ENCODE data around the gene CDH4.

The CDH4 gene

GRCh38 chr20:61917474-61918145, 665.5 kb downstream of the CDH4 start:
- TF ChIP-seq USF1 (IDR thresholded peaks at IDR 0.05), result no peak
- TF ChIP-seq YY1 (IDR thresholded peaks at IDR 0.05; ENCODE audit: low read depth), result no peak
- no peak for TF ChIP-seq TAF1 (IDR thresholded peaks at IDR 0.05; ENCODE audit: low read depth)
- TF ChIP-seq, protein P1, sequence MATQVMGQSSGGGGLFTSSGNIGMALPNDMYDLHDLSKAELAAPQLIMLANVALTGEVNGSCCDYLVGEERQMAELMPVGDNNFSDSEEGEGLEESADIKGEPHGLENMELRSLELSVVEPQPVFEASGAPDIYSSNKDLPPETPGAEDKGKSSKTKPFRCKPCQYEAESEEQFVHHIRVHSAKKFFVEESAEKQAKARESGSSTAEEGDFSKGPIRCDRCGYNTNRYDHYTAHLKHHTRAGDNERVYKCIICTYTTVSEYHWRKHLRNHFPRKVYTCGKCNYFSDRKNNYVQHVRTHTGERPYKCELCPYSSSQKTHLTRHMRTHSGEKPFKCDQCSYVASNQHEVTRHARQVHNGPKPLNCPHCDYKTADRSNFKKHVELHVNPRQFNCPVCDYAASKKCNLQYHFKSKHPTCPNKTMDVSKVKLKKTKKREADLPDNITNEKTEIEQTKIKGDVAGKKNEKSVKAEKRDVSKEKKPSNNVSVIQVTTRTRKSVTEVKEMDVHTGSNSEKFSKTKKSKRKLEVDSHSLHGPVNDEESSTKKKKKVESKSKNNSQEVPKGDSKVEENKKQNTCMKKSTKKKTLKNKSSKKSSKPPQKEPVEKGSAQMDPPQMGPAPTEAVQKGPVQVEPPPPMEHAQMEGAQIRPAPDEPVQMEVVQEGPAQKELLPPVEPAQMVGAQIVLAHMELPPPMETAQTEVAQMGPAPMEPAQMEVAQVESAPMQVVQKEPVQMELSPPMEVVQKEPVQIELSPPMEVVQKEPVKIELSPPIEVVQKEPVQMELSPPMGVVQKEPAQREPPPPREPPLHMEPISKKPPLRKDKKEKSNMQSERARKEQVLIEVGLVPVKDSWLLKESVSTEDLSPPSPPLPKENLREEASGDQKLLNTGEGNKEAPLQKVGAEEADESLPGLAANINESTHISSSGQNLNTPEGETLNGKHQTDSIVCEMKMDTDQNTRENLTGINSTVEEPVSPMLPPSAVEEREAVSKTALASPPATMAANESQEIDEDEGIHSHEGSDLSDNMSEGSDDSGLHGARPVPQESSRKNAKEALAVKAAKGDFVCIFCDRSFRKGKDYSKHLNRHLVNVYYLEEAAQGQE (IDR thresholded peaks at IDR 0.05; ENCODE audit: low read depth), result no peak
- no peak for TF ChIP-seq FOXM1 (IDR thresholded peaks at IDR 0.05; ENCODE audit: borderline replicate concordance, low read depth)
- no peak for TF ChIP-seq TCF12 (IDR thresholded peaks at IDR 0.05; ENCODE audit: low read depth)
- TF ChIP-seq EGR1 (IDR thresholded peaks at IDR 0.05), result no peak
- no peak for TF ChIP-seq EP300 (IDR thresholded peaks at IDR 0.05; ENCODE audit: borderline replicate concordance)
- TF ChIP-seq CREB1 (IDR thresholded peaks at IDR 0.05; ENCODE audit: low read depth), result no peak
- TF ChIP-seq MAX (IDR thresholded peaks at IDR 0.05), result no peak
- TF ChIP-seq RAD21 (IDR thresholded peaks at IDR 0.05; ENCODE audit: low read depth), result no peak
- no peak for TF ChIP-seq NFIC (IDR thresholded peaks at IDR 0.05)
- TF ChIP-seq ZBTB7A (IDR thresholded peaks at IDR 0.05; ENCODE audit: low read depth), result no peak
- TF ChIP-seq CEBPB (IDR thresholded peaks at IDR 0.05), result no peak
- no peak for TF ChIP-seq TEAD4 (IDR thresholded peaks at IDR 0.05)

DNA sequence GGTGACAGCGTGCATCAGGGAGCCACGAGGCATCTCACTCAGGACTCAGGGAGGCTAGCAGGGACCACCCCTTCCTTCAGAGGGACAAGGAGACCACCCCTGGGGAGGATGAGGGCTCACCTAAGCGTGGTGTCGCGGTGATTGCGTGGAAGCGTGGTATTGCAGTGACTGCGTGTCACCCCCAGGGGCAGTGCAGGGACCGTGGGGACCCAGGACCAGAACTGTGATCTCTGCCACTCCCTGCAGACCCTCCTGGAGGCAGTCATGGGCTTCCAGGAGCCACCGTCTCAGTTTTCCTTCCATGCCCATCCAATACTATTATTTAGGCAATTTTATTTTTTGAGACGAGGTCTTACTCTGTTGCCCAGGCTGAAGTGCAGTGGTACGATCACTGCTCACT, 666.5 kb downstream of the CDH4 start:
- TF ChIP-seq FOXM1 (IDR thresholded peaks at IDR 0.05; ENCODE audit: borderline replicate concordance, low read depth) (no peak), ZBTB7A (IDR thresholded peaks at IDR 0.05; ENCODE audit: low read depth) (no peak), YY1 (IDR thresholded peaks at IDR 0.05; ENCODE audit: low read depth) (no peak), USF1 (IDR thresholded peaks at IDR 0.05) (no peak), MAX (IDR thresholded peaks at IDR 0.05) (no peak), TEAD4 (IDR thresholded peaks at IDR 0.05) (no peak), RAD21 (IDR thresholded peaks at IDR 0.05; ENCODE audit: low read depth) (no peak), EGR1 (IDR thresholded peaks at IDR 0.05) (no peak), NFIC (IDR thresholded peaks at IDR 0.05) (no peak), TCF12 (IDR thresholded peaks at IDR 0.05; ENCODE audit: low read depth) (no peak), CEBPB (IDR thresholded peaks at IDR 0.05) (no peak), CREB1 (IDR thresholded peaks at IDR 0.05; ENCODE audit: low read depth) (no peak), EP300 (IDR thresholded peaks at IDR 0.05; ENCODE audit: borderline replicate concordance) (no peak), TAF1 (IDR thresholded peaks at IDR 0.05; ENCODE audit: low read depth) (no peak)
- TF ChIP-seq, protein P1 (IDR thresholded peaks at IDR 0.05; ENCODE audit: low read depth), result no peak

GRCh38 chr20:61919239-61919638, 667.2 kb downstream of the CDH4 start:
- TF ChIP-seq CREB1 (IDR thresholded peaks at IDR 0.05; ENCODE audit: low read depth) (no peak), MAX (IDR thresholded peaks at IDR 0.05) (no peak), ZBTB7A (IDR thresholded peaks at IDR 0.05; ENCODE audit: low read depth) (no peak), RAD21 (IDR thresholded peaks at IDR 0.05; ENCODE audit: low read depth) (no peak), USF1 (IDR thresholded peaks at IDR 0.05) (no peak), CEBPB (IDR thresholded peaks at IDR 0.05) (no peak), YY1 (IDR thresholded peaks at IDR 0.05; ENCODE audit: low read depth) (no peak), NFIC (IDR thresholded peaks at IDR 0.05) (no peak), FOXM1 (IDR thresholded peaks at IDR 0.05; ENCODE audit: borderline replicate concordance, low read depth) (no peak), TEAD4 (IDR thresholded peaks at IDR 0.05) (no peak), EGR1 (IDR thresholded peaks at IDR 0.05) (no peak), TAF1 (IDR thresholded peaks at IDR 0.05; ENCODE audit: low read depth) (no peak), EP300 (IDR thresholded peaks at IDR 0.05; ENCODE audit: borderline replicate concordance) (no peak), TCF12 (IDR thresholded peaks at IDR 0.05; ENCODE audit: low read depth) (no peak)
- TF ChIP-seq, protein P1 (IDR thresholded peaks at IDR 0.05; ENCODE audit: low read depth), result no peak

Measured in Ishikawa (cell line).